ENCODE results near the gene TCF4.

Gene TCF4

DNA sequence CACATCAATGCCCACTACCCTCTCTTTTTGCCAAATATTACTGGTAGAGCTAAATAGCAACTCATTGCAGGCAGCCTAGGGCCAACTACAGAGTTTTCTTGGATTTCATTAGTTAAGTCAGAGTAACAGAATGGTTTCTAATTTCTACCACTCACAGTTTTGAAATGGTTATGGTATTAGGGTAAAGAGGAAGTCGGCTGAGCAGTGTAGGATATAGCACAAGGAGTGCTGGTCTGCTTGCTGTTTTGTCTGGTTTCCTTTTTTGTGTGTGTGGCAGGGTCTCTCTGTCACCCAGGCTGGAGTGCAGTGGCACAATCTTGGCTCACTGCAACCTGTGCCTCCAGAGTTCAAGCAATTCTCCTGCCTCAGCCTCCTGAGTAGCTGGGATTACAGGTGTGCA is 339.5 kb downstream of the TCF4 start:
- no peak for DNase-seq

- no peak for DNase-seq
Observed at GRCh38 chr18:55247032-55247431, 341.0 kb downstream of the TCF4 start.

DNA sequence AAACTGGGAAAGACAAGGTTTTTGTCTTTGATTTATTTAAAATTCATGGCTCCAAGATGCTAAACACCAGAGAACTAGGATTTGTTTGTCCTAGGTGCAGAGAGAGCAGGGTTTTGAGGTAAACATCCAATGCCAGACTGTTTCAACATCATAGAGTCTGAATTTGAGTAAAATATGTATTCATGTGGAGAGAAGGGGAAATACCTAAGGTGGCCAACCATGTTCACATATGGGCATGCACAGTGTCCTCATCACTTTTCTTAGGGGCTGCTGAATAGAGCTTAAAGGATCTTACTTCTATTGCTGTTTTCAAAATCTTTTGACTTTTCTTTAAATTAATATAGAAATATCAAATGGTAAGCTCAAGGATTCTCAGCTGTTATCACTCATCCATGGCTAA is 341.7 kb downstream of the TCF4 start:
- DNase-seq: no peak

DNA sequence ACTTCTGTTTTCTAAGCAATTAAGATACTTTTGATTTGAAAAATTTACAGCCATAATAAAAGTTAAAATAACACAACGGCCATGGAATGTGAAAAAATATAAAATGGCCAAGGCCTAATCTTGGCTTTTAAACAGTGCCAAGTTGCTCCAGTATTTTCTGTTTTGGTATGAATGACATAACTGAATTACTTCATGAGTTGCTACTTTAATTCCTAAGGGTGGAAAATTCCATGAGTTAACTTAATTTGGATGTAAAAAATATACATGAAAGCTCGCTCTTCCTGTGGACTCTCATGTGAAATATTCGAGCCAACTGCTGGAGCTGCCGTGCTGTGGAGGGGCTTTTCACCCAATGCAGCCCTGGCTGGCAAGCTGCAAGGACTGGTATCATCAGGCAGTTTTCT is 342.8 kb downstream of the TCF4 start:
- DNase-seq: no peak

DNA sequence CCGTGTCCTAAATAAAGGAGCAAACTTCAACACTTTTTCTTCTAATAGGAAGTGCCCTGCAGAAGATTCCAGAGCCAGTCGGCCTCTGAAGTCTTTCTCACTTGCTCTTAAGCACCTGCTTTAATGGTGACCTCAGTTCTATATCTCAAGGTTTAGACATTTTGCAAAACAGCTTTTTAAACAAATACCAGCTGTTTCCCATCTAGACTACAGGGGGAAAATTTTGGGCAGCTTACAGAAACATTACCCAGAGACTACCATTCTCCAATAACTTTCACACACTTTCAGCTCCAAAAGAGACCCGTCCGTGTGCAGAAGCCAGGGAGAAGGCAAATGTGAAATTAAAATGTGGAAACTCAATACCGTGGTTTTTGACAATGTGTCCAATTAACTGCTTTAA is 343.4 kb downstream of the TCF4 start:
- no peak for DNase-seq

DNA sequence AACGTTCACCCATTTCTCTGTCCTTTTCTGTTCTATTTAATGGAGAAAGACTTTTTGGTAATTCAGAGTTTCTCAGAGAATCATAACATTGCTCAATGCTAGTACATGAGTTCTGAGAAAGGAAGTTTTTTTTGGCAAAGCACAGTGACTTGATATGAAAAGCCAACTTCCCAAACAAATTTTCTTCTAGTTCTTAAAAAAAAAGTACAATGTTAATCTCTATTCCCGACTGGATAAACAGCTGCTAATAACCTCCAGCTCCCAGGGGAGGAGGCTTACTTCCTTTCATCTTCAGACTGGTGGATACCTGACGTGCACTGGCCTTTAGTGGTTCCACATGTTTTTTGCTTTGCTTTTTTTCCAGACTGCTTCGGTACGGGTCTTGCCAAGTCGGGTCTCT is 344.1 kb downstream of the TCF4 start:
- no peak for DNase-seq

DNA sequence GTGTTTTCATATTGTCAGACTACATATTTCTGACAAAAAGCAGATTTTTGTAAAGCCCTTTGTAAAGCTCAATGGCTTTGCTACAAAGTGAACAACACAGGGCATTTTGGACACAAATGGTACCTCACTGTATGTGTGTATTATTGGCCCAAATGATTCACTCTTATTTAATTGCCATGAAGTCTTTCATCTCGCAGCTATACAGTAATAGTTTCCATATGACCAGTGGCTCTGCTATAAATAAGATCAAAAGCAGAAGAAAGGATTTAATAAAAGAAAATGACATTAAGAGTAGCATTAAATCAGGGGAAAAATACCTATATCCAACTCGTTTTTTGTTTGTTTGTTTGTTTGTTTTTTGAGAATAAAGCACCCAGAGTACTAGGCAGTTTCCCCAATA is 344.7 kb downstream of the TCF4 start:
- no peak for DNase-seq

- no peak for DNase-seq
Observed at GRCh38 chr18:55240978-55241377, 347.0 kb downstream of the TCF4 start.

DNA sequence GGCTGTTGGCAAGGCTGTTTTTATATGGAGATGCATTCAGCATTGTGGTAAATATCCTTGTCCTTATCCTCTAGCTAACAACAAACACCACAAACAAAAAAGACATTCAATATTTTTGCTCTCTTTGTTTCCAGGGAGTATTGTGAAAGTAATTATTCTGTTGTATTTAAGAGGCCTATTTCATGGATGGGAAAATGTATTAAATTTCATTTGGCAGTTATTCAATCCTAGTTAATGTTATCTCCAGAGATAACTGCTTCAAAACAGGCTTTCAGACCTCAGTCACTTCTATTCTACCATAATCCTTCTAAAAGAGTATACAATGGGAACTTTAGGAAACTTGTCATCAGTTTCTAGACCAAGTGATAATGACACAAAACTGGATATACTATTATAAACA is 348.3 kb downstream of the TCF4 start:
- no peak for DNase-seq

DNA sequence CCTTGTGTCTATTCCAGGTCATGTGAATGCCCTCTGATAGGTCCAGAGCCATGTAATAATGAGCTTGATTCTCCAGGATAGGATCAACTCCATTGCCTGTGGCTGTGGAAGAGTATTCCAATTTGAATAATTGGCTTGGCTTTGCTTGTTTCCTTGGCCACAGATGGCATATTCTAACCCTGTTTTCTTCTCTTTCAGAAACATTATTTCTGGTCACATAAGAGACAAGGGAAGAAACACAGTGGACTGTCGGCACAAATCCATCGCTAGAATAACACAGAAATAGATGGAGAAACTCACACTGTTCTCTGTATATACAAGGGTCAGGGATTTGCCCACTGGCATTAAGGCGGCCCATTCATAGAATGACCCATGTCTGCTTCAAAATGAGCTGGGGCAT is 350.3 kb downstream of the TCF4 start:
- DNase-seq: no peak

- DNase-seq: no peak
Observed at GRCh38 chr18:55236150-55236931, 351.7 kb downstream of the TCF4 start.

DNA sequence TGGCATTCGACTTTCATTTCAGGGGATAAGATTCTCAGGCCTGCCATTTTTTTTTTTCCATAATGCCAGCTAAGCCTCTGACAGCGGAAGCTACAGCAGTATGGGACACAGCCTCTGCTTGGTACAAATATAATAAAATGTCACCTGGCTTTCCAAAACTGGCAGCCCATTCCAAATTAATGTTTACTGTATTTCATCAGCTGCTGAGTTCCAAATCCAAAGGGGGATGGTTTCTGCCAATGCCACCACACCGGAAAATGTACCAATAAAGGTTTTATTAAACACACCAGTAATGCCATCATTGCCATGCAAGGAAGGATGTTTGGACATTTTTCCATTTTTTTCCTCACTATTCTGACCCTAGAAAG is 352.9 kb downstream of the TCF4 start:
- DNase-seq: no peak

GRCh38 chr18:55234366-55235093 is 353.5 kb downstream of the TCF4 start:
- peak; percentile 60 for DNase-seq

DNA sequence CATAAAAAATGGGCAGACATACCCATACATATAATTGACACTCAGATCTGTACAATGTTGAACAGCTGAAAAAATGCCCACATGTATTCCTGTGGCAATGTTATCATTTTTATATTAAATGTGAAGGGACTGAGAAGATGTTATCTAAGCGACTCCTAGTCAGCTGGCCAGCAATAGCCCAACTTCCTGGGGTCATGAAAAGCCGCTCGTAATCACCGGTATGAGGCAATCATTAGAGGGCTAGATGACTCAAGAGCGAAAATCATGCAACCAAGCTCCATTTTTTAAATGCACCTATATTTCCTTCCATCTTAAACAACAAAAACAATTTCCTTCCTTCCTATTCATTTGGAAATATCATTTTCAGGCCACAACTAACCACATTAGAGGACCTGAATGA is 354.1 kb downstream of the TCF4 start:
- no peak for DNase-seq

DNA sequence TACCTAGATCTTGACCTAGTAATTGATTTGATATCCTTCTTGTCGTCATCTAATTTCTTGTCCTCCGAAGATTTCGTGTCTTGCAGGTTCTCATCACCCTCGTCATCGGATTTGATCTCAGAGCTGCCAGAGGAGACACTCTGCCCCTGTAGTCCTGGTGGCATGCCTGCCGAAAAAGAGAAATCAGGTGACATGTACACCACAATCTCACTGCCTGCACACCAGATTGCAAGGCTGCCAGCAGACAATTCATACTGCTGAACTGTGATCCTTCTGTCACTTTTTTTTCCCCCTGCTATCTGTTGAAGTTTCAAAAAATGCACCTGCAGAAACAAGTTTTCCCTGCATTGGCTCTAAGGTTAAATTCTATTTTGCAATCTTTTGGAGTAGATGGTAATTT is 355.5 kb downstream of the TCF4 start:
- DNase-seq: no peak

DNA sequence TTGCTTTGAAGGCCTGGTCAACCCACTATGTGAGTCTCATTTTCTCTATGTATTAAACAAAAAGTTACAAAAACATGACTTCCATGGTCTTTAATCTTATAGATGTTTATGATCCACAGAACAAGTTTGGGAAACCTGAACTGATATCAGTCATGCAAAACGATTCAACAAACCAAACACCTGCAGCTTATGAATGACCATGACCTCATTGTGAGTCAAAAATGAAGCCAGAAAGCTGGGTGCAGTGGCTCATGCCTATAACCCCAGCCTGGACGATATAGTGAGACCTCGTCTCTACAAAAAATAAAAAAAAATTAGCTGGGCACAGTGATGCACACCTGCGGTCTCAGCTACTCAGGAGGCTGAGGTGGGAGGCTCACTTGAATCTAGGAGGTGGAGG is 358.3 kb downstream of the TCF4 start:
- no peak for DNase-seq

GRCh38 chr18:55228707-55229106 is 359.3 kb downstream of the TCF4 start:
- DNase-seq: no peak

DNA sequence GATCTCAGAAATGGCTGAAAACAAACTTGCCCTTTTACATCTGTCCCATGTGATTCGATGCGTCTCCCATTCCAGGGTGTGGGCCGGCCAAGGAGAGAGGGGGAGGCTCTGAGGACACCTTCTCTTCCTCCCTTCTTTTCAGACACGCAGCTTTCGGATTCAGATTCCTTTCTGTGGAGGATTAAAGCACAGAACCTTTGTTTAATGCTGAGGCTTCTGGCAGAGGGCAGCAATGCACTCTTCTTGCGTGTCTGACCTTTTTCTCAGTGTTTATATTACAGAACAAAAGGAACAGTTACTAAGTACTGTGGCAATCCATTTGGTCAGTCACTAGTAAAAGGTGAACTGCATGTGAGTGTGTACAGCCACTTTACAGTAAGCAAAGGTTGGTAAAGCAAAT is 359.8 kb downstream of the TCF4 start:
- DNase-seq: peak; percentile 5

- DNase-seq: no peak
Observed at GRCh38 chr18:55227771-55228170, 360.2 kb downstream of the TCF4 start.

DNA sequence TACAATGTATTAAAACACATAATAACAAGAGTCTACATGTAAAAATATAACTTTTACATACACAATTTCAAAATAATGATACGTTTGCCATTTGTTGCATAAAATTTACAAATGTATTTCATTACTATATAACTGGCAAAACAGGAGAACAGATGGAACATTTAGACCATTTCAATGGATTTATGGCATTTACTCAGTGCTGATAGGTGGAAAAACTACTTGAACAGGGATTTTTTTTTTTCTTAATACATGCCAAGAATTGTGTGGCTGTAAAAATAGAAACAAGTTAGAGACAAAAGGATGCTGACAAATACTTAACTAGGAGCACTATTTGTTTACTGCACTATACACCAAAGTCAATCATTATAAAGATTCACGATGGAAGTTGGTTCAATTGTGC is 361.9 kb downstream of the TCF4 start:
- no peak for DNase-seq

DNA sequence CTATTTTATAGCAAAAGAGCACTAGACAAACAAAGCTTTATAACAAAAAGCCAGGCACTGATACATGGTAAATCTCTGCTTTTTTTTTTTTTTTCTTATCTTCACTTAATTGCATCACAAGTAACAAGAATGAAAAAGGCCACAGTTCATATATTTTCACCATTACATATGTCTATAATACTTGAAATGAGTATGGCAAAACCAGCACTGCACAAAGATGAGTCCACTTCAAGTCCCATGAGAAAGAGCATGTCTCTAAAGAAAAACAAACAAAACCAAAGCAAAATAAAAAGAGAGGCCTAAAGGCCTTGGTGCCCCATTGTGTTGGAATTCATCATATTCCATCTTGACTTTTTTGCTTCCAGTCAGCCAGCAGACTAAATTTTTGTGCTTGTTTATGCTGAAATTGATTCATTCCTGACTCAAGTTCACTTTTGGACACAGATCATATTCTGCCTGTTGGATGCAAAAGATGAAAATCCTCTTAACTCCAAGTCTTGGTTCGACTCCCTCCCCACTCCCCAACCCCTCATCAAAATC is 363.8 kb downstream of the TCF4 start:
- no peak for DNase-seq

DNA sequence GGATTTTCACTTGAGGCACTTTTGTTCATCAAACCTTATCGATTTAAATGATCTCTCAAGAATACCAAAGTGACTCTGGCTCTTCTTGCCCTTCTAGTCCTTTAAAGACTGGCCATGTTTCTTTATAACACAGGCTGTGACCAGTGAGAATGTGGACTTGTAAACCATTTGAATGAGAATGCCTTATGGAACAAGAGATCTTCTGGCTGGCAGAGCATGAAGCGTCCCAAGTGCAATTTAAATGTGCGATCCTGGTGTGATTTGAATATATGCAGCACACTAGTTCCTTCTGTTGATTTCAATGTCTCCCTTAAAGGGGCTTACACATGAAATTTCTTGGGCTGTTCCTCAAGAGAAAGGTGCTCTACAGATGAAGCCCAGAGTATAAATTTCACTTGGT is 366.4 kb downstream of the TCF4 start:
- DNase-seq: no peak

GRCh38 chr18:55220523-55220922 is 367.5 kb downstream of the TCF4 start:
- DNase-seq: no peak

- no peak for DNase-seq
Observed at GRCh38 chr18:55219823-55220222, 368.2 kb downstream of the TCF4 start.

DNA sequence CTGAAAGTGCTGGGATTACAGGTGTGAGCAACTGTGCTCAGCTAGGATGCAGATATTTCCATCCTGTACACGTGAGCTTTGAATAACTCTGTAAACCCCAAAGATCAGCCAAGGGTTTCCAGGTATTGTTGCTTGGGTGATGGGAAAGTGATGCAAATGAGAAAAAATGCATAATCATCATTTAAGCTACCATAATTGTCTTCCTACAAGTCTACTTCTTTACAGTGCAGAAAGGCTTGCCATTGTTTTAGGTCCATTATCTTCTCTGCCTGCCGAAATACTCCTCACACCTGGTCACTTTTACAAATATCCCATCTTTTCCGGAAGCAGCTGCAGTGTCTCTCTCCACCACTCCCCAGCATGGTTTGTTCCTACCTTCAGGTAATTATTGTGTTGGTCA is 368.9 kb downstream of the TCF4 start:
- no peak for DNase-seq

All from NCI-H510A (cell line).